HG03439 (cell line): ENCODE results near the gene FAM180B.

Experiments used
- ATAC-seq: cut with Tn5 transposase; IDR thresholded peaks from one replicate; pipeline ENCODE4 v1.9.1; 2021; ENCODE audit warnings: mild to moderate bottlenecking, moderate library complexity; ENCODE audit not compliant: unreplicated experiment

Gene FAM180B

DNA sequence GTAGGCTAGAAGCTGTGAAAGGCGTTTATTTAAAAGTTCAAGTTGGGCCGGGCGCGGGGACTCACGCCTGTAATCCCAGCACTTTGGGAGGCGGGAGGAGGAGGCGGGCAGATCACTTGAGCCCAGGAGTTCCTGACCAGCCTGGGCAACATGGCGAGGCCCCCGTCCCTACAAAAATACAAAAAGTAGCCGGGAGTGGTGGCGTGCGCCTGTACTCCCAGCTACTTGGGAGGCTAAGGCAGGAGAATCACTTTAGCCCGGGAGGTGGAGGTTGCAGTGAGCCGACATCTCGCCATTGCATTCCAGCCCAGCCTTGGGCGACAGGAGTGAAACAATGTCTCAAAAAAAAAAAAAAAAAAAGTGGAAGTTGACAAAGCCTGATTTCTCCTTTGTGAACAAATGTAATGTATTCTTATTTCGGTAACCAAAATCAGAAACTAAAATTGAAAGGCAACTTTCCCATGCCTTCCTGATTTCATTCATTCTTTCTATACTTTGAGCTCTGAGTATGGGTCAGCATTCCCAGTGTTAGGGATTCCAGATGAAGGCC, 20.3 kb upstream of the FAM180B start:
- no peak for ATAC-seq

DNA sequence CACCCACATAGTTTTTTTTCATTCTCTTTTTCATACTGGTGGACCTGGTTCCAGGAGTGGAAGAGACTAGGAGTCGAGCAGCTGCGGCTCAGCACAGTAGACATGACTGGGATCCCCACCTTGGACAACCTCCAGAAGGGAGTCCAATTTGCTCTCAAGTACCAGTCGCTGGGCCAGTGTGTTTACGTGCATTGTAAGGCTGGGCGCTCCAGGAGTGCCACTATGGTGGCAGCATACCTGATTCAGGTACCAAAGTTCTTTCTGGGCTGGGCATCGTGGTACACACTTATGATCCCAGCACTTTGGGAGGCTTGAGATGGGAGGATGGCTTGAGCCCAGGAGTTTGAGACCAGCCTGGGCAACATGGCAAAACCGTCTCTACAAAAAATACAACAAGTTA, 16.8 kb upstream of the FAM180B start:
- ATAC-seq = no peak

DNA sequence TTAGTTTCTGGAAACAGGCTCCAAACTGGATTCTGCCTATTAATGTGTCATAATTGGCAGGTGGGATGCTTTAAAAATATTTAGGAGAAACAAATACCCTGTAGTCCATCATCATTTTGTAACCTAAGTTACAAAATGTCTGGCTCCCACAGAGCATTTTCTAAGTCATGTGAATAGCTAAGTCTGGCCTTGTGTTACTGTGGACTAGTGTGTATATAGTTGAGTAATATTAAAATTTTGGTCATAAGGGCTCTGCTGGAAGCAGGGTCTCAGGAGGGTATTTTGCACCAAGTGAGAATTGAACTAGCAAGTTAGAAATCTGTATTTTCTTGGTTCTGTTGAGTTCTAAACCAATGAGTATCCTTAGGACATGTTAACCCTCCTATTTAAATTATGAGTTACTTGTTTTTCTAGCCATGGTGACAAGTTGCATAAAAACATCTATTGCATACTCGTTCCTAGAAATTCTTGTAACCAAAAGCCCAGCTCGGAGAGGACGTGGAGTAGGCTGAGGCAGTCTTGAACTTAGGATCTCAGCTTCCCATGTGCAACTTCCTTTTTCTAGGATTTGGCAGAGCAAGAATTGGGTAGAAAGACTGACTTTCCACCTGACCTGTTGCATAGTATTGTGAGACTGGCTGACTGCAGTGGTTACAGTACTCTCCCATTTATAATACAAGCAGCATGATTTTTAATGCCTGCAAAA, 15.7 kb upstream of the FAM180B start:
- no peak for ATAC-seq

- ATAC-seq = no peak
Measured at GRCh38 chr11:47571357-47571729, 15.1 kb upstream of the FAM180B start.

DNA sequence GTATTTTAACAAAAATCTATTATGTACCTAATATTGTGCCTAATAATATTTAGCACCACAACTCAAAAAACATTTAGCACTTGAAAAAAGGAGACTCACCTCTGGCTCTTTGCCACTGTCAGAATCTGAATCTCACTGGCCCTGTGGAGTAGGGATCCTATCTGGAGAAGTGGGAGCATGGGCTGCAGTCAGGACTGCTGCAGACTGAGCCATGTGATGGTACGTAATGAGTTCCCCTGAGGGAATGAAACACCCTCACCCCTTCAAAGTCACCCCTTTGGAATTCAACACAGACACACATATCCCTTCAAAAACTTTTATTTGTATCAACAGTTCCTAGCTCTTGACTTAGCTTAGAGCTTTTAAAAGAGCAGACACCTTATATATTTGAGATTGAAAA, 14.6 kb upstream of the FAM180B start:
- ATAC-seq = no peak

DNA sequence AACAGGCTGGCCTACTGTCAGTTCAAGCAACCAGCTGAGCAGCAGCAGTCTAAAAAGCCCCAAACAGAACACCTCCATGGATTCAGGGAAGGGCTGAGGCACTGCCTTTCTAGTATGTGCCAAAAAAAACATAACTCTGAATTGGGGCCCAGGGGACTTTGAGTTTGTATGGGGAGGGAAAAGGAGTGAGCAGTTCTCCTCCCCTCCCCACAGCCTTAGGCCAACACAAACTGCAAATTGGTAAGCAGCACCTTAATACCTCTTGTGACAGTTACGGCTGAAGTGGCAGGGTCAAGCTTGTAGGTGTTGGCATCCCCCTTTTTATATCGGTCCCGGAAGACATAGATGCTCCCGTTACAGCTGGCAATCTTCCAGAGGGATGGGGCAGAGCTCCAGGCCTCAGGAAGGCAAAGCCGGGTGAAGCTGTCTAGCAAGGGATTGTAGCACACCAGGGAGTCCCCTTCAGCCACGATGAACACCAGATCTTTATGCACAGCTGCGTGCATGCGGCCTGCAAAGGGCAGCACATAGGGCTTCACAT, 13.7 kb upstream of the FAM180B start:
- no peak for ATAC-seq

- ATAC-seq = no peak
Measured at GRCh38 chr11:47573321-47573720, 13.2 kb upstream of the FAM180B start.

DNA sequence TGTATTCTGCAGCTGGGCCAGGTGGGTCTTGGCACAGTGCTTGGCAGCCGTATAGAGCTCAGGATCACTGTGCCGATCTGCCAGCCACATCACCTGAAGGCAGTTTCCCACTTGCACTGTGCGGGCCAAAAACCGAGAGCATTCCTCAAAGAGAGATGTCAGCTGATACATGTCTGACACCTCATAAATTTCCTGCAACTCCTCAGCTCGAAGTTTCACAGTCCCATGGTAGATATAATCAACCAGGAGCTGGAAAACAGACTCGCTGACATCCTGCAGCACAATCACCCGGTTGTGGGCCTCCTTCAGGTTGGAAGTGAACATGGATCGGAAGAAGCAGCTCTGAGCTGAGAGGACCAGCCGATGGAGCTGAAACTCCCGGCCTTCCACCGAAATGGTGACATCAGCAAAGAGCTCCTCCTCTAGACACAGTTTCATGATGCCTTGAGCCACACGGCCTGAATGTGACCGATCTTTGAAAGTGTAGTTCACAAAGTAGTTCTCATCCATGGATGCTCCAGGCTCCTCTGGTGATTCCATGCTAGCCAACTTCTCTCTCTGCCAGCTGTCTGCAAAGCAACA, 8.9 kb upstream of the FAM180B start:
- ATAC-seq = no peak

GRCh38 chr11:47578524-47579494, 7.7 kb upstream of the FAM180B start, which contains the start of the genes KBTBD4 and NDUFS3:
TSS of gene KBTBD4 (minus strand) at chr11:47578970. CDS start at chr11:47578951, 19 bp downstream.
TSS of gene NDUFS3 (plus strand) at chr11:47579074. CDS start at chr11:47579092, 18 bp downstream.
- peak; percentile 91 for ATAC-seq

GRCh38 chr11:47583844-47584243, 2.6 kb upstream of the FAM180B start:
- ATAC-seq = no peak

DNA sequence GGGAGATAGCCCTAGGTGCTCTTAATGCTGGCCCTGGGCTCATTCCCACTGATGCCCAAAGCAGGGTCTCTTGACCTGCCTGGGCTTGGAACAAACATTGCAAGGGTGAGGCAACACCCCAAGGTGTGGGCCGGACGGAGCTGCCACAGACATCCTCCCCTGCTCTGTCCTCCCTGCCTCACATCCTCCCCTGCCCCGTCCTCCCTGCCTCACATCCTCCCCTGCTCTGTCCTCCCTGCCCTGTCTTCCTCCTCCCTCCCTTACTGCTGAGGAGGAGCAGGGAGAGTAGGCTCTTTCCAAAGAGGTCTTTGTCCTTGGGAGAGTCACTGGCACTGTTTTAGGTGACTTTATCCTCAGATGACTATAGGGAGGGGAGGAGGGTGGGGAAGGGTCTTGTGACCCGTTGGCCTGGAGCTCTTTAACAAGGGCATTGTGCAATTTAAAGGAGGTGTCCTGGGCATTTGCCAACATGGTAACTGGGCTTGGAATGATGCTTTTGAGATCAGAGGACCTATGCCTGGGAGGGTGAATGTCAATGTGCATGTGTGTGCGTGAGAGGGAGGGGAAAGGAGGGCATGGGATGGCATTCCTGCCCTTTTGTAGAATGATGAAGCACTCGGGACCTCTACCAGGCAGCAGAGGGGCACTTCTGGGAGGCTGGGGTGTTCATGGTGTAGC, 700 bp downstream of the FAM180B start:
- ATAC-seq = no peak

DNA sequence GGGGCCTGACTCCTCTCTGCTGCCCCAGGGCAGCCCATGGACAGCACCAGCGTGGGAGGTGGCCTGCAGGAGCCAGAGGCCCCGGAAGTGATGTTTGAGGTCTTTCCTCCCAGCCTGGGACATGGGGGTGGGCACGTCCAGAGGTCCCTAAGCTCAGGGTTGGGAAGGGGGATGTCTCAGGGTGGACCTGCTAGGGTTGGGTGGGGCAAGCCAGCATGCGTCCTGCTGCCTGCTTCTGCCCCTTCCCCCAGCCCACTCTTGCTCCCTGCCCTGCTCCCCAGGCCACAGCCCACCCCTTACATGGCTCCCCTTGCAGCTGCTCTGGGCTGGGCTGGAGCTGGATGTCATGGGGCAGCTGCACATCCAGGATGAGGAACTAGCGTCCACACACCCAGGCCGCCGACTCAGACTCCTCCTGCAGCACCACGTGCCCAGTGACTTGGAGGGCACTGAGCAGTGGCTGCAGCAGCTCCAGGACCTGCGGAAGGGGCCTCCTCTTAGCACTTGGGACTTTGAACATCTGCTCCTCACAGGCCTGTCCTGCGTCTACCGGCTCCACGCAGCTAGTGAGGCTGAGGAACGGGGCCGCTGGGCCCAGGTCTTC, 1.3 kb downstream of the FAM180B start:
- ATAC-seq = no peak

DNA sequence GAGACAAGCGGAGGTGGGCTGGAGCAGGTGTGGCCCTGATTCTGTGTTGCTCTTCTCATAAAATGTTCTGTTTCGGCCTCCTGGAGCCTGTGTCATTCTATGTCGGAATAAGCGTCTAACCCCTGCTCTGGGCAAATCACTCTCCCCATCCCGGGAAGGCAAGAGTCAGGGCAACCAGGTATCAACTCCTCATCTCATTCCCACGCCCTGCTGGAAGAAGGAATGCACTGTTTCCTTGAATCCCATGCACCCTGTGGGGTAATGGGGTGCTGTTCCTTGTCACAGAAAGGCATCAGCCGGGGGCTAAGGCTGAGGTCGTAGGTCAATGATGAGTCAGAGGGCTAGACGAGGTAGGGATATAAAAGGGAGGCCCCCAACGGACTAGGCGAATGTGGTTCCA, 2.6 kb downstream of the FAM180B start:
- ATAC-seq = no peak

DNA sequence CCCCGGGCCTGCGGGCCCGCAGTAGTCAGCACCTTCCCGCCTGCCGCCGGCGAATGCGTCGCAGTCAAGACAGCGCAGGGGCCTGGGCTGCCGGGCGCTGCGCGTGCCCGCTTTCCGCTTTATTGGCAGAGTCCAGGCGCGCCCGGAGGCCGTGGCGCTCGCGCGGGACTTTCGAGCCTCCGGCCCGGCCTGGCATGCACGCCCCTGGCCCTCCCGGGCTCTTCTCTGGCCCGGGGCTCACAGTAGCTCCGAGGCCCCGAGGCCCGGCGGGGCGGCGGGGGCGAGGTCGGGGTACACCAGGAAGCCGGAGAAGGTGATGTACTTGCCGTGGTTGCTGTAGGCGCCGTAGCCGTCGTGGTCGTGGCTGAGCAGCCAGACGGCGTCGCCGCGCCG, 3.1 kb downstream of the FAM180B start:
- ATAC-seq = no peak

GRCh38 chr11:47589977-47590861, 3.7 kb downstream of the FAM180B start:
- no peak for ATAC-seq

DNA sequence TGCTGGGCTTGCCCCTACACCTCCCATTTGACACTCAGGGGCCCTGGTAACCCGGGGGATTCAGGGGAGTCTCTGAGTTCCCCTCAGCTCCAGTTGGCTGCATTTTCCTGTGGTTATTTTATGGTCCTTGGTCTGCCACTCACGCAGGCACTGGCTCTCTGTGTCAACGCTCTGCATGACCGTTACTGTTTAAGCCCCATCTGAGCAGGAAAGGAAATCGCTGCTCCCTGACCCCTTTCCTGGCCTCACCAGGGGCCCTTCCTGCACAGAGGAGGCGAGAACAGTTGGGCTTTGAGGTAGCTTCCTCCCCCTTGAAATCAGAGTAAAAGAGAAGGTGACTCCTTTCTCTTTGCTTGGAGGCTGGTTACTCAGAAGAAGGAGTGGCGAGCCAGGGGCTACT, 5.3 kb downstream of the FAM180B start:
- no peak for ATAC-seq

DNA sequence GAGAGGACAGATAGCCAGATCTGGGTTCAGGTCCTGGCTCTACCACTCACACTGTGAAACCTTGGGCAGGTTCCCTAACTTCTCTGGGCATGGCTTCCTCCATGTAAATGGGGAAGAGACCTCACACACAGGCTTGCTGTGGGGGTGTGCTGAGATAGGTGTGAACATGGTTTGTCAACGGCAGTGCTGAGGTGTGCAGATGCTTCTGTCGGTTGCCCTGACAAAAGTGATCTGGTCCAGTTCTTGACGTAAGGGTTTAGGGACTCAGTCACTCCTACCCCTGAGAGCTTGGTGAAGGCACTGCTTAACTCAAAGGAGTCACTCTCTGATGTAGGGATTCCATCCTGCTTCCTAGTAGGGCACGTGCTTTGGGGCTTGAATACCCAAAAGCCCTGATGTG, 5.8 kb downstream of the FAM180B start:
- no peak for ATAC-seq

GRCh38 chr11:47592970-47593369, 6.5 kb downstream of the FAM180B start:
- ATAC-seq = no peak

- ATAC-seq = no peak
Measured at GRCh38 chr11:47593492-47593933, 7.0 kb downstream of the FAM180B start.
